Subcutaneous adipose tissue (tissue), 4 donors: ENCODE measurements around the gene SALL1. TPM values are rescaled to one million over a fixed set of nuclear protein-coding genes. Genes with fewer than 3 reads are reported as not detected.

Experiments used
- CTCF ChIP-seq: fragments of 450-650 bp; IDR thresholded peaks from one replicate; pipeline ENCODE4 v1.5.1; 2016; ENCODE audit warnings: low read depth, mild to moderate bottlenecking, control low read depth, antibody characterized with exemption, moderate library complexity
- total RNA-seq, 4 donors: library from RNA; depleted of rRNA; stranded (reverse); fragments of >200 nt; gene quantifications; one replicate each; pipeline ENCODE4 v1.1.0, GENCODE V29; 2016

The SALL1 gene
- total RNA-seq, 4 donors from 2014 or later, result 0.65 to 1.3 (median 0.67) TPM

- TF ChIP-seq CTCF, result no peak
These were observed 5.7 kb upstream of the SALL1 start for GRCh38 chr16:51156807-51157200.

- no peak for TF ChIP-seq CTCF
These were observed 5.0 kb upstream of the SALL1 start for GRCh38 chr16:51155820-51156806.

DNA sequence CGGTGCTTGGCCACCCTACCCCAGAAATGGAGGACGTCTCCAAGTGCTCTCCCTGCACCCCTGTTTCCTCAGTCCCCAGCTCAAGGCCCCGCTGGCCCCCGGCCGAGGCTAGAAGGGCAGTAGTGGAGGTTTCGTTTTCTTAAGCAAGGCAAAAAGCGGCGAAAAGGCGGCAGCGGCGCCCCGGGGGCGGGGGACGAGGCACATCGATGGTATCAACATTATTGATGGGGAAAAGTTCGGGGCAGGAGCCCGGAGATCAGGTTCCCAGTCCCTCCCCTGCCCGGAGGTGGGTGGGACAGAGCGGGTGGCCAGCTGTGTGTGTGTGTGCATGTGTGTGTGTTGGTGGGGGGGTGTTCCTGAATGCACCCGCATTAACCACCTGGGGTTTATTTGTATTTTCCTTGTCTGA lies 4.1 kb upstream of the SALL1 start:
- no peak for TF ChIP-seq CTCF

DNA sequence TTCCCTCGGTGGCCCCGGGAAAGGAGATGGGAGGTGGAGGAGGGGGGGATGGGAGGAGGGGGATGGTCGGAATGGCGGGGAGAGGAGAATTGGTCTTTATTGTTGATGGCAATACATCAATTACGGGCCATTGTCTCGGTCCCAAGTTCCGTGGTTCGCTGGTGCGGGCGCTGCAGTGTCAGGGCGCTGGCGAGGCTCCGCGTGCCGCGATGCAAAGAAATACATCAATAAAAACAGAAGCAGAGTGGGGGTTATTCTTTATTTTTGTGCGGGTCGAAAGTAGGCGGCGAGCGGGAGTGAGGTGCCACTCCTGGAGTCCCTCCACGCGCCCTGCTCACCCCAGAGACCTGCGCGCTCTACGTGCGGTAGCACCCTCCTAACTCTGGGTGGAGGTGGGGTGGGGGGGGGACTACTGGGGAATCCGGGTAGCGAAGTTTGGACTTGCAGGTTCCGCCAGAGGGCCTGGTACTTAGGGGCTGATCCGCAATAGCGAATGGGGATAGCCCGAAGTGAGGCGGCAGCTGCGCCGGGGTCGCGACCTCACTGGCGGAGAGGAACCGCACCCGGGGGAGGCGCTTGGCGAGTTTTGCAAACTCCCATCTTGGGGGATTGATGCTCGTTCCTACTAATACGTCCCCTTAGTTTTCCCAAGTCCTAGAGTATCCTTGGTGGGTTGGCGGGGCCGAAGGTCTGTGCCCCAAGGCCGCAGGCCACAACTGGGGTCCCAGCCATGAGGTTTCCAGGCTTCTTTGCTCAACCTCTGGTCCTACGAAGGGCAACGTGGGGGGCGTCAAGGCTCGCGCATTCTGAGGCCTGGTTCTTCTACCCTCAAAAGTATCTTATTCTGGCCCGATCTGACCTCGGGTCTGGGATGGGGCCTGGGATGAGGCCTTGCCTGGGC lies 3.5 kb upstream of the SALL1 start:
- no peak for TF ChIP-seq CTCF

GRCh38 chr16:51153577-51154031 lies 2.5 kb upstream of the SALL1 start:
- TF ChIP-seq CTCF, result no peak

GRCh38 chr16:51152691-51153576 lies 1.9 kb upstream of the SALL1 start:
- TF ChIP-seq CTCF, result no peak
